K562 (cell line): ENCODE results near the gene SMYD1. TPM values are rescaled to one million over a fixed set of nuclear protein-coding genes. Genes with fewer than 3 reads are reported as not detected.
A peak's percentile ranks its signal among the peaks of the same experiment; 100 is the strongest.

Experiments used
- ARNT ChIP-seq, 2 experiments: fragments of 450-650 bp; IDR thresholded peaks; 2 replicates each; pipeline ENCODE4 v1.6.1; 2016; ENCODE audit warnings: mild to moderate bottlenecking in 1 of 2
- CTBP1 ChIP-seq: fragments of 450-650 bp; IDR thresholded peaks from 2 replicates; pipeline ENCODE4 v1.6.1; 2016; ENCODE audit warnings: borderline replicate concordance
- GABPA ChIP-seq: fragments of 200-800 bp; sonication (Bioruptor generic); conservative IDR thresholded peaks from 2 replicates; pipeline ENCODE4 v1.6.1; 2016; ENCODE audit warnings: low read depth, missing genetic modification characterization, missing compliant biosample characterization
- JUNB ChIP-seq: fragments of 450-650 bp; formaldehyde crosslinking; conservative IDR thresholded peaks from 2 replicates; pipeline ENCODE4 v1.4.0; 2020; ENCODE audit warnings: mild to moderate bottlenecking
- MTA3 ChIP-seq: fragments of 450-650 bp; formaldehyde crosslinking; IDR thresholded peaks from 2 replicates; pipeline ENCODE4 v1.6.1; 2017; ENCODE audit warnings: mild to moderate bottlenecking, borderline replicate concordance
- PHB2 ChIP-seq: fragments of 450-650 bp; IDR thresholded peaks from 2 replicates; pipeline ENCODE4 v1.6.1; 2017; ENCODE audit warnings: low read depth
- POLR2H ChIP-seq: IDR thresholded peaks from 2 replicates; pipeline ENCODE4 v1.6.1; 2016; ENCODE audit warnings: missing genetic modification characterization, low read depth, mild to moderate bottlenecking, control low read depth, missing compliant biosample characterization, moderate library complexity
- RBFOX2 ChIP-seq: fragments of 200-400 bp; formaldehyde crosslinking; IDR thresholded peaks from 2 replicates; pipeline ENCODE4 v1.6.1; 2017; ENCODE audit warnings: low read depth, mild to moderate bottlenecking, low read length, moderate library complexity
- RBM17 ChIP-seq: fragments of 200-400 bp; formaldehyde crosslinking; IDR thresholded peaks from 2 replicates; pipeline ENCODE4 v1.6.1; 2017; ENCODE audit warnings: low read depth, mild to moderate bottlenecking, low read length, borderline replicate concordance
- SREBF1 ChIP-seq: fragments of 150-350 bp; IDR thresholded peaks from 2 replicates; pipeline ENCODE4 v1.6.1; 2014; ENCODE audit warnings: antibody characterized with exemption, low read depth, low read length, borderline replicate concordance
- U2AF1 ChIP-seq: fragments of 200-400 bp; formaldehyde crosslinking; optimal IDR thresholded peaks from 2 replicates; pipeline ENCODE3; 2017; ENCODE audit warnings: mild to moderate bottlenecking, low read depth, low read length, moderate library complexity
- ZBED1 ChIP-seq: IDR thresholded peaks from 2 replicates; pipeline ENCODE4 v1.6.1; 2014
- ZC3H4 ChIP-seq: sonication (generic); formaldehyde crosslinking; IDR thresholded peaks from 2 replicates; pipeline ENCODE4 v1.9.0; 2021; ENCODE audit warnings: missing genetic modification reagents, borderline replicate concordance
- polyA plus RNA-seq, 8 experiments: library from polyadenylated mRNA; depleted of rRNA in 4 of 8; stranded (reverse) in 5 of 8; unstranded in 3 of 8; fragments of >200 nt; fragmentation: Nextera tagmentation in 2 of 8; fragmentation: Illumina TruSeq in 1 of 8; extraction: Ambion mirVana in 2 of 8; extraction: Trizol in 1 of 8; gene quantifications; 2 replicates each; pipeline versions ENCODE4 v1.2.1 to v1.2.3, GENCODE V29; 2011 to 2014; ENCODE audit warnings: inconsistent platforms in 1 of 8, missing spikeins in 1 of 8
- total RNA-seq, 7 experiments: library from RNA; depleted of rRNA in 6 of 7; stranded (reverse); fragments of >200 nt in 6 of 7; fragmentation: Illumina TruSeq in 2 of 7; extraction: Trizol in 2 of 7; gene quantifications; 2 replicates each; pipeline versions ENCODE4 v1.2.1 to v1.2.3, GENCODE V29; 2011 to 2021; ENCODE audit warnings: low replicate concordance in 1 of 7
- TF ChIP-seq, protein P1 (sequence below), 2 experiments: fragments of 450-650 bp; formaldehyde crosslinking in 1 of 2; IDR thresholded peaks; 2 replicates each; pipeline versions ENCODE4 v1.4.0 to v1.6.1; 2014 to 2020; ENCODE audit warnings: mild to moderate bottlenecking in 2 of 2, borderline replicate concordance in 1 of 2, low read depth in 1 of 2
- TF ChIP-seq, protein P2 (sequence below): sonication (generic); formaldehyde crosslinking; IDR thresholded peaks from 2 replicates; pipeline ENCODE4 v1.5.0; 2020; ENCODE audit warnings: missing genetic modification reagents

The SMYD1 gene
- total and polyA plus RNA-seq, 9 of the 15 experiments (the other 6 are each of a cell fraction or from before 2014, with no cell fraction given): not detected

DNA sequence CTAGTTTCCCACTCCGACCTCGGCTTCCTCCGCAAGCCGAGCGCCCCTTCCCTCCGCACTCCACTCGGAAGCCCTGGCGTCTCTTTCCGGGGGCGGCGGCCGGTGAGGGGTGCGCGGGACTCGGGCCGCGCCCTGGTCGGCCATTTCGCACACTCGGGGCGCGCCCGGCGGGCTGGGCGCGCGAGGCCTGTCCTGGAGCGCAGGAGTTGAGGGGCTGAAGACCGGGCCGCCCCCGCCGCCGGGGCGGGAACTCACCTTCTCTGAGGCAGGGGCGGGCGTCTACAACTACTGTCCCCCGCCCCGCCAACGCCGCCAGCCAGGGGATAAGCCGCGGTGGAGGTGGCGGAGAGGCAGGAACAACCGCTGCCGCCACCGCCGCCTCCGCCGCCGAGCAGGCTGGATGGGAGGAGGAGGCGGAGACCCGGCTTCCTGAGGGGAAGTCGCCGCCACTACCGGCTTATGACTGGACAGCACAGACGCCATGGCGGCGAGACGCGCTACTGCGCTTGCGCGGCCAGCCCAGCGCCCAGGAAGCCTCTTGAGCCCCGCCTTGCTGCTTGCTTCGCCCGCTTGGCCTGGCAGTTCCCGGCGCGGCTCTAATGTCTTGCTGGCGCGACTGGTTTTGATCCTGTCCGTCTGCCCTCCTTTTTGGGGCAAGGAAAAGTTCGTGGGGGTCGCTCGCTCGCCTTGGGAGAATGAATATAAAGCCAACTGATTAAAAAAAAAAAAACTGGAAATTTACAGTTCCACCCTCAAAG, 12.1 kb upstream of the SMYD1 start, which contains the start of gene KRCC1 (continued):
- TF ChIP-seq, protein P1, sequence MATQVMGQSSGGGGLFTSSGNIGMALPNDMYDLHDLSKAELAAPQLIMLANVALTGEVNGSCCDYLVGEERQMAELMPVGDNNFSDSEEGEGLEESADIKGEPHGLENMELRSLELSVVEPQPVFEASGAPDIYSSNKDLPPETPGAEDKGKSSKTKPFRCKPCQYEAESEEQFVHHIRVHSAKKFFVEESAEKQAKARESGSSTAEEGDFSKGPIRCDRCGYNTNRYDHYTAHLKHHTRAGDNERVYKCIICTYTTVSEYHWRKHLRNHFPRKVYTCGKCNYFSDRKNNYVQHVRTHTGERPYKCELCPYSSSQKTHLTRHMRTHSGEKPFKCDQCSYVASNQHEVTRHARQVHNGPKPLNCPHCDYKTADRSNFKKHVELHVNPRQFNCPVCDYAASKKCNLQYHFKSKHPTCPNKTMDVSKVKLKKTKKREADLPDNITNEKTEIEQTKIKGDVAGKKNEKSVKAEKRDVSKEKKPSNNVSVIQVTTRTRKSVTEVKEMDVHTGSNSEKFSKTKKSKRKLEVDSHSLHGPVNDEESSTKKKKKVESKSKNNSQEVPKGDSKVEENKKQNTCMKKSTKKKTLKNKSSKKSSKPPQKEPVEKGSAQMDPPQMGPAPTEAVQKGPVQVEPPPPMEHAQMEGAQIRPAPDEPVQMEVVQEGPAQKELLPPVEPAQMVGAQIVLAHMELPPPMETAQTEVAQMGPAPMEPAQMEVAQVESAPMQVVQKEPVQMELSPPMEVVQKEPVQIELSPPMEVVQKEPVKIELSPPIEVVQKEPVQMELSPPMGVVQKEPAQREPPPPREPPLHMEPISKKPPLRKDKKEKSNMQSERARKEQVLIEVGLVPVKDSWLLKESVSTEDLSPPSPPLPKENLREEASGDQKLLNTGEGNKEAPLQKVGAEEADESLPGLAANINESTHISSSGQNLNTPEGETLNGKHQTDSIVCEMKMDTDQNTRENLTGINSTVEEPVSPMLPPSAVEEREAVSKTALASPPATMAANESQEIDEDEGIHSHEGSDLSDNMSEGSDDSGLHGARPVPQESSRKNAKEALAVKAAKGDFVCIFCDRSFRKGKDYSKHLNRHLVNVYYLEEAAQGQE (IDR thresholded peaks at IDR 0.05; ENCODE audit: borderline replicate concordance): peak; percentile 5; the same call in 1 of the 2 replicates
- TF ChIP-seq, protein P1 (CRISPR knock-in tag; IDR thresholded peaks at IDR 0.05; ENCODE audit: low read depth): peak; percentile 70; the same call in 1 of the 2 replicates
- TF ChIP-seq, protein P2, sequence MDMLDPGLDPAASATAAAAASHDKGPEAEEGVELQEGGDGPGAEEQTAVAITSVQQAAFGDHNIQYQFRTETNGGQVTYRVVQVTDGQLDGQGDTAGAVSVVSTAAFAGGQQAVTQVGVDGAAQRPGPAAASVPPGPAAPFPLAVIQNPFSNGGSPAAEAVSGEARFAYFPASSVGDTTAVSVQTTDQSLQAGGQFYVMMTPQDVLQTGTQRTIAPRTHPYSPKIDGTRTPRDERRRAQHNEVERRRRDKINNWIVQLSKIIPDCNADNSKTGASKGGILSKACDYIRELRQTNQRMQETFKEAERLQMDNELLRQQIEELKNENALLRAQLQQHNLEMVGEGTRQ (CRISPR knock-in tag): no peak
- no peak for TF ChIP-seq PHB2
- TF ChIP-seq RBFOX2: peak; percentile 98
- TF ChIP-seq JUNB (CRISPR knock-in tag): 0 out of 2 replicates have a peak, but pooled peaks have one; percentile 17
- peak; percentile 91 for TF ChIP-seq POLR2H (tag)
- TF ChIP-seq SREBF1: no peak
- 0 out of 4 replicates have a peak, but pooled peaks of 1 of the 2 experiments have one; percentile 5 for TF ChIP-seq ARNT (IDR thresholded peaks at IDR 0.05)
- 0 out of 2 replicates have a peak, but pooled peaks have one; percentile 61 for TF ChIP-seq ZC3H4 (CRISPR knock-in tag)
- TF ChIP-seq U2AF1: no peak
- TF ChIP-seq CTBP1: peak; percentile 68
- peak; percentile 74 for TF ChIP-seq MTA3
- TF ChIP-seq GABPA: peak; percentile 79
- peak; percentile 84; the same call in 1 of the 2 replicates for TF ChIP-seq ZBED1
- TF ChIP-seq RBM17: no peak
